HFFc6 (cell line): ENCODE results near the gene TRIM26. TPM values are rescaled to one million over a fixed set of nuclear protein-coding genes. Genes with fewer than 3 reads are reported as not detected.
A peak's percentile ranks its signal among the peaks of the same experiment; 100 is the strongest.

ENCODE experiments used
- DNase-seq: peaks from one replicate; pipeline ENCODE4 v3.0.0-alpha.2; 2018
- H3K27ac Mint-ChIP-seq: 2 replicates; pipeline ENCODE4 v1.8.0; 2020; ENCODE audit warnings: mild to moderate bottlenecking, mixed read lengths
- H3K27me3 Mint-ChIP-seq: 2 replicates; pipeline ENCODE4 v1.8.0; 2021; ENCODE audit warnings: mild to moderate bottlenecking, moderate library complexity, mixed read lengths; ENCODE audit not compliant: insufficient read depth
- H3K36me3 Mint-ChIP-seq: 2 replicates; pipeline ENCODE4 v1.8.0; 2021; ENCODE audit warnings: low read depth, mixed read lengths
- H3K4me1 Mint-ChIP-seq: 2 replicates; pipeline ENCODE4 v1.8.0; 2020; ENCODE audit warnings: low read depth, mixed read lengths
- H3K4me3 Mint-ChIP-seq: 2 replicates; pipeline ENCODE4 v1.8.0; 2020; ENCODE audit warnings: mild to moderate bottlenecking, moderate library complexity, mixed read lengths
- H3K9me3 Mint-ChIP-seq: 2 replicates; pipeline ENCODE4 v1.8.0; 2020; ENCODE audit warnings: mild to moderate bottlenecking, mixed read lengths
- CTCF ChIP-seq: fragments of 200-600 bp; sonication (generic); IDR thresholded peaks from 2 replicates; pipeline ENCODE4 v1.5.0; 2021; ENCODE audit warnings: antibody characterized with exemption, mild to moderate bottlenecking
- total RNA-seq, 6 experiments: library from RNA; stranded (reverse); fragmentation: NEBNext Ultra II Directional; extraction: Animal tissue kit (Norgen Biotek cat#: 25700); gene quantifications; 2 replicates in 1 of 6; 3 replicates in 5 of 6; pipeline ENCODE4 v1.2.3, GENCODE V29; 2021

Gene TRIM26
- total RNA-seq, 6 experiments from 2014 or later: 29.4 to 34.4 (median 32.2) TPM

- H3K4me3 Mint-ChIP-seq: peak overlapping the region; percentile 96
- H3K27me3 Mint-ChIP-seq: peaks cover 3% of the 10 kb centered on the region; the same call in 1 of the 2 replicates
- H3K9me3 Mint-ChIP-seq: no peaks in the 10 kb centered on the region
- H3K36me3 Mint-ChIP-seq: no peaks in the 10 kb centered on the region
- peak; percentile 63 for DNase-seq
- peak overlapping the region; percentile 96 for H3K27ac Mint-ChIP-seq
- H3K4me1 Mint-ChIP-seq: peaks cover 37% of the 10 kb centered on the region
- no peak for TF ChIP-seq CTCF
Measured at GRCh38 chr6:30213957-30214656, 901 bp upstream of the TRIM26 start.

GRCh38 chr6:30213667-30213956 is 406 bp upstream of the TRIM26 start:
- H3K27ac Mint-ChIP-seq: peak overlapping the region; percentile 96
- DNase-seq: no peak
- peaks cover 42% of the 10 kb centered on the region for H3K4me1 Mint-ChIP-seq
- peak overlapping the region; percentile 96 for H3K4me3 Mint-ChIP-seq
- peaks cover 3% of the 10 kb centered on the region; the same call in 1 of the 2 replicates for H3K27me3 Mint-ChIP-seq
- no peak for TF ChIP-seq CTCF
- H3K9me3 Mint-ChIP-seq: no peaks in the 10 kb centered on the region
- H3K36me3 Mint-ChIP-seq: no peaks in the 10 kb centered on the region

- peaks cover 3% of the 10 kb centered on the region; the same call in 1 of the 2 replicates for H3K27me3 Mint-ChIP-seq
- no peaks in the 10 kb centered on the region for H3K9me3 Mint-ChIP-seq
- peak overlapping the region; percentile 96; the same call in 1 of the 2 replicates for H3K27ac Mint-ChIP-seq
- H3K4me3 Mint-ChIP-seq: peak overlapping the region; percentile 96
- H3K4me1 Mint-ChIP-seq: peaks cover 59% of the 10 kb centered on the region
- TF ChIP-seq CTCF: no peak
- no peak for DNase-seq
- no peaks in the 10 kb centered on the region for H3K36me3 Mint-ChIP-seq
Measured at GRCh38 chr6:30211899-30212298, 1.3 kb downstream of the TRIM26 start.

GRCh38 chr6:30211306-30211705 is 1.9 kb downstream of the TRIM26 start:
- peak overlapping the region; percentile 42; the same call in 1 of the 2 replicates for H3K27ac Mint-ChIP-seq
- peaks cover 3% of the 10 kb centered on the region; the same call in 1 of the 2 replicates for H3K27me3 Mint-ChIP-seq
- H3K36me3 Mint-ChIP-seq: no peaks in the 10 kb centered on the region
- peak overlapping the region; percentile 96 for H3K4me3 Mint-ChIP-seq
- DNase-seq: no peak
- TF ChIP-seq CTCF: no peak
- H3K9me3 Mint-ChIP-seq: no peaks in the 10 kb centered on the region
- H3K4me1 Mint-ChIP-seq: peaks cover 65% of the 10 kb centered on the region

- Mint-ChIP-seq H3K27me3 (peaks cover 2% of the 10 kb centered on the region; the same call in 1 of the 2 replicates), H3K9me3 (no peaks in the 10 kb centered on the region), H3K4me3 (peak overlapping the region; percentile 32), H3K4me1 (peaks cover 59% of the 10 kb centered on the region), H3K36me3 (no peaks in the 10 kb centered on the region), H3K27ac (peak overlapping the region; percentile 64)
- no peak for TF ChIP-seq CTCF
- no peak for DNase-seq
Measured at GRCh38 chr6:30207619-30208295, 5.4 kb downstream of the TRIM26 start.
